Mucosa of gallbladder (tissue), 1 donor: ENCODE data around the gene FAM193A. TPM values are rescaled to one million over a fixed set of nuclear protein-coding genes. Genes with fewer than 3 reads are reported as not detected.
A peak's percentile ranks its signal among the peaks of the same experiment; 100 is the strongest.
"Not testable (repeated sequence)": the region's sequence is repeated elsewhere in the genome, so short reads cannot be mapped to it uniquely, and the experiment has no call there.

Experiments
- DNase-seq: peaks from one replicate; pipeline ENCODE4 v3.0.0-alpha.2; 2020; ENCODE audit warnings: low spot score
- total RNA-seq: library from RNA; stranded (reverse); gene quantifications from one replicate; pipeline ENCODE4 v1.2.1, GENCODE V29; 2021
- donor health status: DM: no; HTN: no; CAD: no.

The FAM193A gene
- total RNA-seq, 1 donor from 2014 or later = 31.4 TPM

- DNase-seq = peak; percentile 25
Measured at GRCh38 chr4:2515830-2516550, 20.5 kb upstream of the FAM193A start.

- no peak for DNase-seq
Measured at GRCh38 chr4:2516635-2517034, 19.8 kb upstream of the FAM193A start.

GRCh38 chr4:2526559-2526958 is 9.9 kb upstream of the FAM193A start:
- DNase-seq = no peak

DNA sequence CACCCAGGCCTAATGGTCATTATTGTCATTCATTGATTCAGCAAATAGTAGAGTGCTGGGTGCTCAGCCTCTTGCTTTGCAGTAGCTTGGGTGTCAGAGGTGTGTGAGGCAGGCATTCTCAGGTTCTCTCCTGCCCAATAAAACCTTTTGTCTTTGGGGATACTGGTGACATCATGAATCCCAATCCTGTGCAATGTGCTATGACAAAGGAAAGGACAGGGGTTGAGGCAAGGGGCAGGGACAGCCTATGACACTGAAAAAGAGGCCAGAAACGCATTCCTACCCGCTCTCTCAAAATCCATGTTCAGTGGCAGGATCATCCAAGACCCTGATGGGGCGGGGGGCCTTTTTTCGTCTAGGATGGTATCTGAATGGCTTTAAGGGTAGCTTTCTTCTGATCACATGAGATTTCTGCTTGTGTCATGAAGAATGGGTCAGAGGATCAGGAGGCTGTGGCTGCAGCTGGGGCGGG is 1.5 kb upstream of the FAM193A start:
- no peak for DNase-seq

- DNase-seq = peak; percentile 29
Measured at GRCh38 chr4:2535376-2536192, 863 bp upstream of the FAM193A start.

GRCh38 chr4:2537011-2537830 is 774 bp downstream of the FAM193A start:
- DNase-seq = peak; percentile 35

DNA sequence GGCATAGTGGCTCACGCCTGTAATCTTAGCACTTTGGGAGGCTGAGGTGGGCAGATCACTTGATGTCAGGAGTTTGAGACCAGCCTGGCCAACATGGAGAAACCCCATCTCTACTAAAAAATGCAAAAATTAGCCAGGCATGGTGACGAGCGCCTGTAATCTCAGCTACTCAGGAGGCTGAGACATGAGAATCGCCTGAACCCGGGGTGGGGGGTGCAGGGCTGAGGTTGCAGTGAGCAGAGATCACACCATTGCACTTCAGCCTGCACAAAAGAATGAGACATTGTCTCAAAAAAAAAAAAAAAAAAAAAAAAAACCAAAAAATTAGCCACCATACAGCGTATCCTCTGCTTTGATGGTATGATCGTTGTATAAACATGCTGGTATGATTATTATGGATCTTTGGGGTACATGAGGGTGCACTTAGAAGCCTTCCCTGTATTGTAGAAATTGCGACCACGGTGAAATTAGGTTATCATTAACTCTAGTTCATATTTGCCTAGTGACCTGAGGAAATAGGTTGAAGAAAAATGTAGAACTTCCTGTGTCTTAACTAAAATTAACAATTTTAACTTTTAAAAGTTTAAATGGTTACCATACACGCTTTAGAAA is 7.2 kb downstream of the FAM193A start:
- not testable (repeated sequence) for DNase-seq

- DNase-seq = no peak
Measured at GRCh38 chr4:2545321-2546013, 9.0 kb downstream of the FAM193A start.

GRCh38 chr4:2546286-2546823 is 9.9 kb downstream of the FAM193A start:
- no peak for DNase-seq

GRCh38 chr4:2546961-2547691 is 10.7 kb downstream of the FAM193A start:
- not testable (repeated sequence) for DNase-seq

DNA sequence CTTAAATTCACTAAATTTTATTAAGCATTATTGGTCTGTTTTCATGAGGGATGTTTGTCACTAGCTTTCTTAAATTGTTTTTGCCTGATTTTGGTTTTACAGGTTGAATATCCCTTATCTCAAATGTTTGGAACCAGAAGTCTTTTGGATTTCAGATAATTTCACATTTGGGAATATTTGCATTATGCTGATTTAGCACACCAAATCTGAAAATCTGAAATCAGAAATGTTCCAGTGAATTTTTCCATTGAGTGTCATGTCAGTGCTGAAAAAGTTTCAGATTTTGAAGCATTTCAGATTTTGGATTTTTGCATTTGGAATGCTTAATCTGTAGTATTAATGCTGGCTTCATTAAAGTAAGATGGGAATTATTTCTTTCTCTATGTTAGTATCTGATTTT is 14.7 kb downstream of the FAM193A start:
- no peak for DNase-seq

- DNase-seq = no peak
Measured at GRCh38 chr4:2552806-2553205, 16.4 kb downstream of the FAM193A start.

DNA sequence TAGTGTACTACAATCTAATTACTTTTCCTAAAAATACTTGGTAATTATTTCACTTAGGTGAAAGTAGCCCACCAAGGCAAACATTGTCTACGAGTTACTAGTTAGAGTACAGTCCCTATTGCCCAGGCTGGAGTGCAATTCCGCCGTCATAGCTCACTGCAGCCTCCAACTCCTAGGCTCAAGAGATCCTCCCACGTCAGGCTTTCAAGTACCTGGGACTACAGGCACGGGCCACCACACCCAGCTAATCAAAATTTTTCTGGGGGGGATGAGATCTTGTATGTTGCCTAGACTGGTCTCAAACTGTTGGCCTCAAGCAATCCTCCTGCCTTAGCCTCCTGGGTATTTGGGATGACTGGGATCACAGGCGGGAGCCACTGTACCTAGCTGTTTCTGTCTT is 21.9 kb downstream of the FAM193A start:
- DNase-seq = no peak

- DNase-seq = no peak
Measured at GRCh38 chr4:2560167-2560566, 23.7 kb downstream of the FAM193A start.

- no peak for DNase-seq
Measured at GRCh38 chr4:2565533-2565932, 29.1 kb downstream of the FAM193A start.

DNA sequence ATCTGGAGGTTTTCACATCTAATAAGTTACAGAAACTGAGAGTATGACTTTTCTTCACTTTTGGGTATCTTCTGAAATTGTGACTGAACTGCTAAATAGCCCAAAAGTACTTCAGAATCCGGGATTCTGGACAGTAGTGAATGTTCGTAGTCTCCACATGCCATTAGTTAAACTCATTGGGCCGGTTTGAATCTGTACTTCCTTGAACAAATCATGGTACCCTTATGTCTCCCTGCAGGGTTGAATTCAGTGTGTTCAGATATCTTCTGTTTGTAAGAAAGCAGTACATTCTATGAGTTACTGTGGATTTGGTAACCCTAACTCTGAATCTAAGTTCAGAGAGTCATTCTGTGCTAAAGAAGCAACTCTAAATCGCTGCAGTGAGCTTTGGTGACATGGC is 33.6 kb downstream of the FAM193A start:
- DNase-seq = no peak

DNA sequence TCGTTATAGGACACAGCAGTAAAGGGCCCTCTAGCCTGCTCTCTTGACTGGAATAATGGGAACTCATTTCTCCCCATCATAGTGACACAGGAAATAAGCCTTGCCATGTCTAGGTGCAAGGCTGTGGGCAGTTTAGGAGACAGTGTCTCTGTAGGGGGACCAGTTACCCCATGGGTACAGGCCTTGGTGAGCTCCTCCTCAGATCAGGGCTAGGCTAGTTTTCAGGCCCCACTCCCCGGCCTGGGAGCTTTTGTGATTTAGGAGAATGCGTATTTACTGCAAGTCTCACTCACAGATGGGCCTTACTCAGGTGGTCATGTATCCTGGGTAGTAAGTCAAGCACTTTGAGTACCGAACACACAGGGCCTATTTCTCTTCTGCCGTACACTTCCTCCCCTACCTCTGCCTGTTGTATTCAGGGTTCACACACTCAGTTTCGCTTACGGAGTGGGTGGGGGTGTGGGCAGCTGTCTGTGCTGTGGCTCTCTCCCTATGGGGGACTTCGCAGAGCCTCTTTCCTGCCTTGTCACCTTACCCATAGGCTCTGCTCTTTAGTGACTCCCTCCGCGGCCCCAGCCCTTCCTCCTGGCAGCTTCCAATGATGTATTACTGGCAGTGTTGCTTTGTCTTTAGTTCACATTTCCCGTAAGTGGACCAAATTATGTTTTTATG is 34.2 kb downstream of the FAM193A start:
- no peak for DNase-seq

GRCh38 chr4:2572076-2572475 is 35.6 kb downstream of the FAM193A start:
- DNase-seq = no peak

- no peak for DNase-seq
Measured at GRCh38 chr4:2572866-2573265, 36.4 kb downstream of the FAM193A start.

DNA sequence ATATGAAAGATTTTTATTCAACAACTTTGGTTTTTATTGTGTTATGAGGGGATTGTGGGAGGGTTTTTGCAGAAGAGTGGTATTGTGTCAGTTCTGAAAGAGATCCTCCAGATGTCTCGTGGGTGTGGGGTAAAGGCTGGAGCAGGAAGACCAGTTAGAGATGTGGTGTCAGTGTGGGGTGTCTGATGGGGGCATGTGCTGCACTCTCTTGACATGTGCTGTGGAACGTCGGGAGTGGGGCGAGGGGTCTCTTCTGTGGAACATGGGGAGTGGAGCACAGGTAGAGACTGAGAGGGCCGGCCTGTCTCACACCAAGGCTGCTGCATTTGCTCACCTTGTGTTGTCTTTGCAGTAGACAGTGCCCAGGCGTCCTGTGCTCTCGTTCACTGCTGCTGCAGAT is 37.6 kb downstream of the FAM193A start:
- no peak for DNase-seq
